Measurements from ENCODE around the gene HK1.

The HK1 gene

DNA sequence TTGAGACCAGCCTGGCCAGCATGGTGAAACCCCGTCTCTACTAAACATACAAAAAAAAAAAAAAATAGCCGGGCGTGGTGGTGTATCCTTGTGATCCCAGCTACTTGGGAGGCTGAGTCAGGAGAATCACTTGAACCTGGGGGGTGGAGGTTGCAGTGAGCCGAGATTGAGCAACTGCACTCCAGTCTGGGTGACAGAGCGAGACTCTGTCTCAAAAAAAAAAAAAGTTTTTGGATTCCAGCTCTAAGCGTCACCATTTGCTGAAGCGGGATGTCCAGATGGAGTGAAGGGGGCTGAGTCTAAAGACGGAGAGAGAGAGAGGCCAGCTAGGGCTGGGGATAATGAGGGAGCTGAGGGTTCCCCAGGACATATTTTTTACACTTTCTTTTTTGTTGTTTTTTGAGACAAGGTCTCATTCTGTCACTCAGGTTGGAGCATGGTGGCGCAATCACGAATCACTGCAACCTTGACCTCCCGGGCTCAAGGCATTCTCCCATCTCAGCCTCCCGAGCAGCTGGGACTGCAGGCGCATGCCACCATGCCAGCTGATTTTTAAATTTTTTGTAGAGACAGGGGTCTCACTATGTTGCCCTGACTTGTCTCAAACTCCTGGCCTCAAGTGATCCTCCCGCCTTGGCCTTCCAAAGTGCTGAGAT is 9.4 kb upstream of the HK1 start:
- H3K4me1 ChIP-seq (ENCODE audit: control extremely low read depth in 1 of 4, control insufficient read depth in 4 of 4, insufficient read depth in 4 of 4, low read length in 3 of 4) = no peaks in the 10 kb centered on the region
- no peaks in the 10 kb centered on the region for H3K36me3 ChIP-seq (ENCODE audit: control insufficient read depth in 4 of 4, insufficient read depth in 4 of 4, low read length in 3 of 4)
- no peak overlapping the region for H3K27ac ChIP-seq (ENCODE audit: insufficient read depth in 1 of 2, low read depth in 1 of 2, low read length in 2 of 2, poor library complexity in 1 of 2, severe bottlenecking in 2 of 2)
- H3K4me3 ChIP-seq (ENCODE audit: control insufficient read depth in 1 of 7, extremely low read depth in 1 of 7, insufficient read depth in 4 of 7, low read depth in 2 of 7, low read length in 6 of 7) = no peak overlapping the region
- no peak for DNase-seq
- ChIA-PET POLR2A (no interaction called here), CTCF (interaction anchor here (1.2 kb wide), 1 partner anchor 9 kb away, joined by 3 read pairs; no protein-coding TSS in a partner anchor)
- no peaks in the 10 kb centered on the region for H3K27me3 ChIP-seq (replicated peaks in 2 of 5; ENCODE audit: control insufficient read depth in 4 of 5, insufficient read depth in 5 of 5, low read length in 4 of 5)
- peaks cover 0 to 3% (median 0%) of the 10 kb centered on the region in 5 experiments for H3K9me3 ChIP-seq (ENCODE audit: control extremely low read depth in 1 of 5, control insufficient read depth in 4 of 5, insufficient read depth in 2 of 5, low read depth in 1 of 5, low read length in 4 of 5)
- 100% methylated on average over 12 of the region's 14 CpGs for WGBS (ENCODE audit: insufficient coverage)

DNA sequence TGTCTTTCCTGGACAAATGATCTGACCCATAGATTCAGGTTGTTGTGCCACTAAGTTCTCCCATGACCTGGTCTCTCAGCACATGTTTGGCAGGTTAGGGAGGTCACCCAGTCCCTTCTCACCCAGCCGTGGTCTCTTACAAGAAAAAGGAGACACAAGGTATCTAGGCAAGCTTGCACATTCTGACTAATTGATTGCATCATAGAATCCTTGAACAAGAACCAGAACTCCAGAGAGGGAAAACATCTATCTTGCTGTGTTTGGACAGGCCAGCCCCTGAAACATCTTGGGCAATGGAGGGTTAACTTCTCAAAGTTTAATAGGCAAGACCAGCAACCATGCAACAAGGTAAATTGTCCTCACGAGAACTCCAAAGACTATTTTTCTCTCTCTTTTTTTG is 8.5 kb upstream of the HK1 start:
- H3K4me1 ChIP-seq (ENCODE audit: control extremely low read depth in 1 of 4, control insufficient read depth in 4 of 4, insufficient read depth in 4 of 4, low read length in 3 of 4) = no peaks in the 10 kb centered on the region
- H3K27me3 ChIP-seq (replicated peaks in 2 of 5; ENCODE audit: control insufficient read depth in 4 of 5, insufficient read depth in 5 of 5, low read length in 4 of 5) = no peaks in the 10 kb centered on the region
- peaks cover 0 to 3% (median 0%) of the 10 kb centered on the region in 5 experiments for H3K9me3 ChIP-seq (ENCODE audit: control extremely low read depth in 1 of 5, control insufficient read depth in 4 of 5, insufficient read depth in 2 of 5, low read depth in 1 of 5, low read length in 4 of 5)
- H3K36me3 ChIP-seq (ENCODE audit: control insufficient read depth in 4 of 4, insufficient read depth in 4 of 4, low read length in 3 of 4) = no peaks in the 10 kb centered on the region
- H3K4me3 ChIP-seq (ENCODE audit: control insufficient read depth in 1 of 7, extremely low read depth in 1 of 7, insufficient read depth in 4 of 7, low read depth in 2 of 7, low read length in 6 of 7) = no peak overlapping the region
- H3K27ac ChIP-seq (ENCODE audit: insufficient read depth in 1 of 2, low read depth in 1 of 2, low read length in 2 of 2, poor library complexity in 1 of 2, severe bottlenecking in 2 of 2) = no peak overlapping the region
- no peak for DNase-seq
- CTCF ChIA-PET = interaction anchor here (0.7 to 1.2 kb wide), 2 partner anchors 8 to 16 kb away, joined by 3 read pairs; no protein-coding TSS in a partner anchor
- 95% methylated on average over 2 of the region's 2 CpGs for WGBS (ENCODE audit: insufficient coverage)
- POLR2A ChIA-PET = no interaction called here

DNA sequence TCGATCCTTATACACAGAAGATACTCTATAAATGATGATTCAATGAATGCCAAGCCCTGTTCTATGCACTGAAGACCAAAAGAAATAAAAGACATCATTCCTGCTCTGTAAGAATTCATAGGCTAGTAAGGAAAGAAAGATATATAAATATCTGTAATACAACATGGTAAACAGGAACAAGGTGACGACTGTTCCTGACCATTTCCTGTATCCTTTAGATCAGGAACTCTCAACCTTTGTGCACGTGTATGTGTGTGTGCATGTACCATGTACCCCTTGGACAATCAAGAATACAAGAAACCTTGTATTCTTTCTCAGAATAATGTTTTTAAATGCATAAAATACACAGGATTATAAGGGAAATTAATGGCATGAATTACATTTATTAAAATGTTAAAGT is 7.3 kb upstream of the HK1 start:
- POLR2A ChIA-PET = no interaction called here
- no CpG with 5 or more reads among the region's 3 CpGs for WGBS (ENCODE audit: insufficient coverage)
- DNase-seq = no peak
- Histone ChIP-seq H3K4me1 (ENCODE audit: control extremely low read depth in 1 of 4, control insufficient read depth in 4 of 4, insufficient read depth in 4 of 4, low read length in 3 of 4) (no peaks in the 10 kb centered on the region), H3K4me3 (ENCODE audit: control insufficient read depth in 1 of 7, extremely low read depth in 1 of 7, insufficient read depth in 4 of 7, low read depth in 2 of 7, low read length in 6 of 7) (no peak overlapping the region), H3K9me3 (ENCODE audit: control extremely low read depth in 1 of 5, control insufficient read depth in 4 of 5, insufficient read depth in 2 of 5, low read depth in 1 of 5, low read length in 4 of 5) (peaks cover 0 to 3% (median 0%) of the 10 kb centered on the region in 5 experiments), H3K27ac (ENCODE audit: insufficient read depth in 1 of 2, low read depth in 1 of 2, low read length in 2 of 2, poor library complexity in 1 of 2, severe bottlenecking in 2 of 2) (no peak overlapping the region), H3K36me3 (ENCODE audit: control insufficient read depth in 4 of 4, insufficient read depth in 4 of 4, low read length in 3 of 4) (no peaks in the 10 kb centered on the region), H3K27me3 (replicated peaks in 2 of 5; ENCODE audit: control insufficient read depth in 4 of 5, insufficient read depth in 5 of 5, low read length in 4 of 5) (no peaks in the 10 kb centered on the region)
- CTCF ChIA-PET = no interaction called here

DNA sequence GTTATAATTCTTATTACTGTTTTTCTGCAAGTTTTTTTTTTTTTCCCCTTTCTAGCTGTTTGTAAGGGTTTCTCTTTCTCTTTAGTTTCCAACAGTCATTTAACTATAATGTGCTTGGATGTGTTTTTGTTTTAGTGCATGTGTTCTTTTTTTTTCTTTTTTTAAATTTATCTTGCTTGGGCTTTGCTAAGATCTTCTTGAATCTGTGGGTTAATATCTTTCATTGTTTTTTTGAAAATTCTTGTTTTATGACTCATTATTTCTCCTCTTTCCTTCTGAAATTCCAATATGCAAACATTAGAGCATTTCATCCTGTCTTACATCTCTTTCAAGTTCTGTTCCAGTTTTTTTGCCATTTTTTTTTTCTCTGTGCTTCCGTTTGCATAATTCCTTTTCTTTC is 5.7 kb upstream of the HK1 start:
- WGBS (ENCODE audit: insufficient coverage) = 80% methylated on average over 1 of the region's 1 CpG
- Histone ChIP-seq H3K4me3 (ENCODE audit: control insufficient read depth in 1 of 7, extremely low read depth in 1 of 7, insufficient read depth in 4 of 7, low read depth in 2 of 7, low read length in 6 of 7) (no peak overlapping the region), H3K4me1 (ENCODE audit: control extremely low read depth in 1 of 4, control insufficient read depth in 4 of 4, insufficient read depth in 4 of 4, low read length in 3 of 4) (no peaks in the 10 kb centered on the region), H3K27ac (ENCODE audit: insufficient read depth in 1 of 2, low read depth in 1 of 2, low read length in 2 of 2, poor library complexity in 1 of 2, severe bottlenecking in 2 of 2) (no peak overlapping the region), H3K9me3 (ENCODE audit: control extremely low read depth in 1 of 5, control insufficient read depth in 4 of 5, insufficient read depth in 2 of 5, low read depth in 1 of 5, low read length in 4 of 5) (peaks cover 0 to 3% (median 0%) of the 10 kb centered on the region in 5 experiments), H3K27me3 (replicated peaks in 2 of 5; ENCODE audit: control insufficient read depth in 4 of 5, insufficient read depth in 5 of 5, low read length in 4 of 5) (no peaks in the 10 kb centered on the region), H3K36me3 (ENCODE audit: control insufficient read depth in 4 of 4, insufficient read depth in 4 of 4, low read length in 3 of 4) (no peaks in the 10 kb centered on the region)
- CTCF ChIA-PET = interaction anchor here (0.9 kb wide), 1 partner anchor 120 kb away, joined by 3 read pairs; no protein-coding TSS in a partner anchor
- POLR2A ChIA-PET = no interaction called here
- no peak for DNase-seq

DNA sequence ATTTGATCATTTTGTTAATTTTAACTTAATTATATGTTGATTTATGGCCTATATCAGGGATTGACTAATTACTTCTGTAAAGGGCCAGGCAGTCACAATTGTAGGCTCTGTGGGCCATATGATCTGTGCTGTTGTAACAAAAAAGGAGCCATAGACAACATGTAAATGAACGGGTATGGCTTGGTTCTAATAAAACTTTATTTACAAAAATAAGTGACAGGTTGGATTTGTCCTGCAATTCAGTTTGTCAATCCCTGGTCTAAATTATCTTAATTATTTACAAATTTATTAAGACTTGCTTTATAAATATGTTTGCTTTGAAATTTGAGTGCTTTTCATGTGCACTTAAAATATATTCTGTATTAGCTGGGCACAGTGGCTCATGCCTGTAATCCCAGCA is 2.9 kb upstream of the HK1 start:
- no peak overlapping the region for H3K27ac ChIP-seq (ENCODE audit: insufficient read depth in 1 of 2, low read depth in 1 of 2, low read length in 2 of 2, poor library complexity in 1 of 2, severe bottlenecking in 2 of 2)
- no peaks in the 10 kb centered on the region for H3K27me3 ChIP-seq (replicated peaks in 2 of 5; ENCODE audit: control insufficient read depth in 4 of 5, insufficient read depth in 5 of 5, low read length in 4 of 5)
- DNase-seq = no peak
- ChIA-PET CTCF (no interaction called here), POLR2A (no interaction called here)
- no CpG with 5 or more reads among the region's 1 CpG for WGBS (ENCODE audit: insufficient coverage)
- H3K9me3 ChIP-seq (ENCODE audit: control extremely low read depth in 1 of 5, control insufficient read depth in 4 of 5, insufficient read depth in 2 of 5, low read depth in 1 of 5, low read length in 4 of 5) = peaks cover 0 to 3% (median 0%) of the 10 kb centered on the region in 5 experiments
- H3K36me3 ChIP-seq (ENCODE audit: control insufficient read depth in 4 of 4, insufficient read depth in 4 of 4, low read length in 3 of 4) = no peaks in the 10 kb centered on the region
- no peaks in the 10 kb centered on the region for H3K4me1 ChIP-seq (ENCODE audit: control extremely low read depth in 1 of 4, control insufficient read depth in 4 of 4, insufficient read depth in 4 of 4, low read length in 3 of 4)
- H3K4me3 ChIP-seq (ENCODE audit: control insufficient read depth in 1 of 7, extremely low read depth in 1 of 7, insufficient read depth in 4 of 7, low read depth in 2 of 7, low read length in 6 of 7) = no peak overlapping the region

DNA sequence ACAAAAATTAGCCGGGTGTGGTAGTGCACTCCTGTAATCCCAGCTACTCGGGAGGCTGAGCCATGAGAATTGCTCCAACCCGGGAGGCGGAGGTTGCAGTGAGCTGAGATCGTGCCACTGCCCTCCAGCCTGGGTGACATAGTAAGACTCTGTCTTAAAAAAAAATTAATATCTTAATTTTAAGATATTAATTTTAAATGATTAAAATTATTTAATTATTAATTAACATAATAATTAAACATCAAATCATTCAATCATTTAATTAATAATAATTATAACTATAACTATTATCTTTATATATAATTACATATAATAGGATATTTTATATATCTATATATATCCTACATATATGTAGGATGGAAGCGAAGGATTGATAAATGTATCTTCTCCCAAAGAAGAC is 1.8 kb upstream of the HK1 start:
- Histone ChIP-seq H3K4me3 (ENCODE audit: control insufficient read depth in 1 of 7, extremely low read depth in 1 of 7, insufficient read depth in 4 of 7, low read depth in 2 of 7, low read length in 6 of 7) (no peak overlapping the region), H3K4me1 (ENCODE audit: control extremely low read depth in 1 of 4, control insufficient read depth in 4 of 4, insufficient read depth in 4 of 4, low read length in 3 of 4) (no peaks in the 10 kb centered on the region), H3K36me3 (ENCODE audit: control insufficient read depth in 4 of 4, insufficient read depth in 4 of 4, low read length in 3 of 4) (no peaks in the 10 kb centered on the region), H3K9me3 (ENCODE audit: control extremely low read depth in 1 of 5, control insufficient read depth in 4 of 5, insufficient read depth in 2 of 5, low read depth in 1 of 5, low read length in 4 of 5) (peaks cover 0 to 3% (median 0%) of the 10 kb centered on the region in 5 experiments), H3K27ac (ENCODE audit: insufficient read depth in 1 of 2, low read depth in 1 of 2, low read length in 2 of 2, poor library complexity in 1 of 2, severe bottlenecking in 2 of 2) (no peak overlapping the region), H3K27me3 (replicated peaks in 2 of 5; ENCODE audit: control insufficient read depth in 4 of 5, insufficient read depth in 5 of 5, low read length in 4 of 5) (no peaks in the 10 kb centered on the region)
- DNase-seq = no peak
- CTCF ChIA-PET = no interaction called here
- POLR2A ChIA-PET = no interaction called here
- 100% methylated on average over 3 of the region's 6 CpGs for WGBS (ENCODE audit: insufficient coverage)

DNA sequence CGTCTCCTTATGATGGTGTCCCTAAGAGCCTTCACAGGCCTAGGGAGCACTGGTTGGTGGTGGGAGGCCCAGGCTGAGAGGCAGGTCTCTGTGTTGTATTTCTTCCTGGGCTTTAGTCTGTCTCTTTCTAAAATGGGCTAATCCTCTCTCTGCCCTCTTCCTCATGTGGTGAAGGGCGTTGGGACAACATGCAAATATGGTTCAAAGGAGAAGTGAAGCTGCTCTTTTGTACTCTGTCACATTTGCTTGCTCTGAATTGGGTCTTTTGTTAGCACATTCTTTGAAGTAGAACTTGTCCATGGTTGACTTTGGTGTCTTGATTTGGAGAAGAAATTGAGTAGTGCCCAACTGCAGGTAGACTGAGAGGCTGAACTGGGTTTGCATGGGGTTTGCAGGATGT is 814 bp downstream of the HK1 start:
- WGBS (ENCODE audit: insufficient coverage) = 100% methylated on average over 2 of the region's 2 CpGs

More for the DNA sequence above, 814 bp downstream of the HK1 start:
- ChIA-PET POLR2A (no interaction called here), CTCF (interaction anchor here (0.8 to 1.3 kb wide), 2 partner anchors 40 to 46 kb away, joined by 3 read pairs; no protein-coding TSS in a partner anchor)
- Histone ChIP-seq H3K36me3 (ENCODE audit: control insufficient read depth in 4 of 4, insufficient read depth in 4 of 4, low read length in 3 of 4) (no peaks in the 10 kb centered on the region), H3K4me1 (ENCODE audit: control extremely low read depth in 1 of 4, control insufficient read depth in 4 of 4, insufficient read depth in 4 of 4, low read length in 3 of 4) (no peaks in the 10 kb centered on the region), H3K4me3 (ENCODE audit: control insufficient read depth in 1 of 7, extremely low read depth in 1 of 7, insufficient read depth in 4 of 7, low read depth in 2 of 7, low read length in 6 of 7) (no peak overlapping the region), H3K27ac (ENCODE audit: insufficient read depth in 1 of 2, low read depth in 1 of 2, low read length in 2 of 2, poor library complexity in 1 of 2, severe bottlenecking in 2 of 2) (no peak overlapping the region), H3K27me3 (replicated peaks in 2 of 5; ENCODE audit: control insufficient read depth in 4 of 5, insufficient read depth in 5 of 5, low read length in 4 of 5) (no peaks in the 10 kb centered on the region), H3K9me3 (ENCODE audit: control extremely low read depth in 1 of 5, control insufficient read depth in 4 of 5, insufficient read depth in 2 of 5, low read depth in 1 of 5, low read length in 4 of 5) (no peaks in the 10 kb centered on the region)
- no peak for DNase-seq

All from common myeloid progenitor, CD34-positive (primary cell).